Left lobe of liver (tissue), 2 donors: Measurements from ENCODE around the gene ZCWPW1. TPM values are rescaled to one million over a fixed set of nuclear protein-coding genes. Genes with fewer than 3 reads are reported as not detected.

Experiments
- ATAC-seq: fragments of 200-7000 bp; cut with Tn5 transposase; one replicate; pipeline ENCODE4 v1.9.1; 2020; ENCODE audit warnings: mild to moderate bottlenecking, moderate library complexity
- DNase-seq: peaks from one replicate; pipeline ENCODE4 v3.0.0-alpha.2; 2020; ENCODE audit warnings: low spot score
- total RNA-seq: library from RNA; stranded (reverse); gene quantifications from one replicate; pipeline ENCODE4 v1.2.1, GENCODE V29; 2021
- donor health status: DM: no; HTN: no; CAD: no; lungs with moderate emphysema.
- donor health status: DM: no; HTN: yes; CAD: no.

ZCWPW1 gene
- total RNA-seq, 1 donor from 2014 or later: 4.4 TPM

GRCh38 chr7:100433592-100434296, 5.2 kb upstream of the ZCWPW1 start:
- no peak for DNase-seq
- ATAC-seq: no peak

- ATAC-seq (no peak), DNase-seq (no peak)
These were observed 4.7 kb upstream of the ZCWPW1 start for GRCh38 chr7:100433276-100433591.

- no peak for DNase-seq
- ATAC-seq: no peak
These were observed 4.2 kb upstream of the ZCWPW1 start for GRCh38 chr7:100432621-100433275.

- no peak for ATAC-seq
- no peak for DNase-seq
These were observed 3.5 kb upstream of the ZCWPW1 start for GRCh38 chr7:100432053-100432452.

GRCh38 chr7:100431286-100431735, 2.8 kb upstream of the ZCWPW1 start:
- DNase-seq (no peak), ATAC-seq (no peak)

GRCh38 chr7:100430493-100431285, 2.2 kb upstream of the ZCWPW1 start:
- no peak for ATAC-seq
- no peak for DNase-seq

GRCh38 chr7:100429637-100430492, 1.4 kb upstream of the ZCWPW1 start, which contains the start of gene MEPCE:
MEPCE (plus strand) TSS chr7:100429831; CDS start chr7:100430019, 188 bp downstream.
- DNase-seq: peak; percentile 94
- peak; percentile 55 for ATAC-seq

- peak; percentile 100 for DNase-seq
- ATAC-seq: peak; percentile 77
These were observed 599 bp upstream of the ZCWPW1 start for GRCh38 chr7:100428967-100429636.

- DNase-seq (no peak), ATAC-seq (no peak)
These were observed 723 bp downstream of the ZCWPW1 start for GRCh38 chr7:100427762-100428198.

GRCh38 chr7:100426516-100426915, 2.0 kb downstream of the ZCWPW1 start:
- DNase-seq (no peak), ATAC-seq (no peak)

GRCh38 chr7:100425347-100425746, 3.2 kb downstream of the ZCWPW1 start:
- DNase-seq: no peak

GRCh38 chr7:100423315-100423714, 5.2 kb downstream of the ZCWPW1 start:
- ATAC-seq (no peak), DNase-seq (no peak)

More at GRCh38 chr7:100425347-100425746, 3.2 kb downstream of the ZCWPW1 start:
- no peak for ATAC-seq

- no peak for DNase-seq
- ATAC-seq: no peak
These were observed 8.8 kb downstream of the ZCWPW1 start for GRCh38 chr7:100419660-100420226.

- ATAC-seq (no peak), DNase-seq (no peak)
These were observed 9.4 kb downstream of the ZCWPW1 start for GRCh38 chr7:100418930-100419659.

- DNase-seq: no peak
- ATAC-seq: no peak
These were observed 13.1 kb downstream of the ZCWPW1 start for GRCh38 chr7:100415448-100415847.

- ATAC-seq (no peak), DNase-seq (no peak)
These were observed 14.6 kb downstream of the ZCWPW1 start for GRCh38 chr7:100413889-100414288.

GRCh38 chr7:100413346-100413745, 15.2 kb downstream of the ZCWPW1 start:
- DNase-seq: no peak
- ATAC-seq: no peak

- no peak for DNase-seq
- ATAC-seq: no peak
These were observed 17.4 kb downstream of the ZCWPW1 start for GRCh38 chr7:100411101-100411500.
